OCI-LY1 (cell line): ENCODE data around the gene KCNA4.
"Not testable (repeated sequence)": the region's sequence is repeated elsewhere in the genome, so short reads cannot be mapped to it uniquely, and the experiment has no call there.

Source experiments
- CTCF ChIP-seq: fragments of 200-600 bp; sonication (generic), shearing (Covaris generic); IDR thresholded peaks from 2 replicates; pipeline ENCODE4 v1.5.1; 2017; ENCODE audit warnings: mild to moderate bottlenecking, antibody characterized with exemption, low read length, moderate library complexity, mixed read lengths
- EZH2 ChIP-seq: fragments of 200-600 bp; sonication (generic), shearing (Covaris generic); IDR thresholded peaks from 2 replicates; pipeline ENCODE4 v1.8.0; 2017; ENCODE audit warnings: borderline replicate concordance, mixed run types, mild to moderate bottlenecking, antibody characterized with exemption, low read length, moderate library complexity, mixed read lengths

DNA sequence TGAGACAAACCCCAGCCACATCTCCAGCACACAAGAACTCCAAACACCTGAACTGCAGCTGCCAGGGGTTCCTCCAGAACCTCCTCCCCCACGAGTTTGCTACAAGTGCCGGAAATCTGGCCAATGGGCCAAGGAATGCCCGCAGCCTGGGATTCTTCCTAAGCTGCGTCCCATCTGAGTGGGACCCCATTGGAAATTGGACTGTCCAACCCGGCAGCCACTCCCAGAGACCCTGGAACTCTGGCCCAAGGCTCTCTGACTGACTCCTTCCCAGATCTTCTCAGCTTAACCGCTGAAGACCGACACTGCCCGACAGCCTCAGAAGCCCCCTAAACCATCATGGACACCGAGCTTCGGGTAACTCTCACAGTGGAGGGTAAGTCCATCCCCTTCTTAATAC lies 41.2 kb downstream of the KCNA4 start:
- TF ChIP-seq CTCF, EZH2: not testable (repeated sequence)
